ENCODE data around the gene VGLL4.

Gene VGLL4

GRCh38 chr3:11563159-11563864 lies 80.4 kb downstream of the VGLL4 start:
- no peak for DNase-seq

- DNase-seq = no peak
These were observed 81.3 kb downstream of the VGLL4 start for GRCh38 chr3:11562277-11562881.

GRCh38 chr3:11560746-11561145 lies 83.0 kb downstream of the VGLL4 start:
- no peak for DNase-seq

DNA sequence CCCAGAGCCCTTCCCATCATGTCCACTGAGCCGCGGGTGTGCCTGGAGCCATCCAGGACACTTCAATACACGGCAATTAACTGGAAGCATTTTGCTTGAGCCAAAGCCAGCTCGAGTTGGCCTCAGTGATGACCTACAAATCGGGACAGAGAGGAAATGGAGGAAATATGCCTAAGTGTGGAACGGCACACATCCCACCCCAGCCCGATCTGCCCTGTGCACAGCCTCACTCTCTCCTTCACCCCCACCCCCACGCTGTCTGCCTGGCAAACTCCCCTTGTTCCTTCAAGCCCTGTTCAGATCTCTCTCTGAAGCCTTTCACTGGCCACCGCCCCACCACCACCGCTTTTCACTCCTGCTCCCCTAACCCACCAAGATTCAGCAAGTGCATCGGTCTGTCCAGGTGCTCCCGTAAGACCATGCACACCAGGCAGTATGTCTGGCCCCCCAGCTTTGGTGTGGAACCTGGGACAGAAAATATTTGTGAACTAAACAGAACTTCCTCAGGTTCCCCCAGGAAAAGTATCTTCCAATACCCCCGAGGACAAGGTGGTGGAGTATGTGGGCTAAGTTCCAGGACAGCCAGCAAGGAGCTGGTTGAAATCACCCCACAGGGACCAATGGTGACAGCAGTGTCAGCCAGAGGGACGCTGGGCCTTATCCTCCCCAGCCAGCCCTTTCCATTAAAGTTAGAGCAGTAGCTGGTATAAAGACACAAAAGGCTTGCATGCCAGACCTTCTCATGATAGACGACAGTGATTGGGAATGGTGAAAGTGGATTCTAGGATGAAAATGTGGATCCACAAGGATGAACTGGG lies 83.7 kb downstream of the VGLL4 start:
- no peak for DNase-seq

DNA sequence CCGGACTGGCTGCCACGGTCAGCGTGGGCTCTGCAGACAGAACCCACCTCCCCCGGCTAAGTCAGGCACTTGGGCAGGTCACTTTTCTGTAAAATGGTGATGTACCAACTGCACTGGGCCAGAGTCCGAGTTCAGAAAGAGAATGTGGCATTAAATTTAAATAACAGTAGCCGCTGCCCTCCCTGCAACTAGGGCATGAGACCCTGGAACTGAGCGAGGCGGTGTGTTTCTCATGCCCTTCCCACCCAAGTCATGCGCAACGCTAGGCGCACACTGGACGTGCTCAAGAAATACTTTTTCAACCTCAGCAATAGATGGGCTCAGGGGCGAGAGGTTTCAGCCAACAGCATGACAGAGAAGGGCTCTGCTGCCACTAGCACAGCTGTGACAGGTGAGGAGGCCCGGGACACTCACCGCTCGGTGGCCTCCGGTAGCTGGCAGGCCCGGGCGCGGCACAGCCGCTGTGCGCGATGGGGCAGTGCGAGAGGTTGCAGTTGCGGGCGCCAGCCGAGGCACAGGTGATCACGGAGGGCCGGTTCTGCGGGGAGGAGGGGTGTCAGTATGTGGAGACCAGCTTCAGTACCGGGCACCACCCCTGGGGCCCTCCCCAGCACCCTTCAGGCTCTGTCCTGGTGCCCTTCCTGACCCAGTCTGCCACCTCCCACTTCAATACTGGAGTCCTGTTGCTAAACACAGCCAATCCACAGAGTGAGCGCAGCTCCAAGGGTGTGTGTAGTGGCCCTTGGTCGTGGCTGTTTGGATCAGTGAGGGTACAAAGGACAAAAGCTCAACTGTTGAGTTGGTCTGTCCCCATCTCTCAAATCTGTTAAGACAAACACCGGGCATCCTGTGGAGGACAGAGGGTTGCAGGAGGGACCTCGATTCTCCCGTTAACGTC lies 84.5 kb downstream of the VGLL4 start:
- no peak for DNase-seq

DNA sequence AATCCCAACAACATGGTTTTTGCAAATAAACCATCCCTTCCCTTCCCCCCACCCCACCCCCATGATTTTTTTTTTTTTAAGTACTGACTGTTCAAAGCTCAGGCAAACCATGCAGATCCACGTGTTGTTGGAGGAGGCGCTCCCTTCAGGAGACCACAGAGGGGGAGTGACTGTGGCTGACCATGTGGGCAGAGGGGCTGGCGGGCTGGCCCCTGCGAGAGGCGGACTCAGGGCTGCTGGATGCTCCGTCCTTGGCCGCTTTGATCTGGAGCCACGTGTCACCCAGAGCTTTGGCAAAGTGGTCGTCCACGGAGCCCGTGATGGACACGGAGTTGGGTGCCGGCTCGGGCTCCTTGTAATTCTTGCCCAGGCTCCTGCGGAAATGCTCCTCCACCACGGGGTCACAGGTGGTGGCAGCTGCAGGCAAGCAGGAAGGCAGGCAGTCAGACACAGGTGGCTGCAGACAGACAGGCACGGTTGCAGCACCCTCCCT lies 85.3 kb downstream of the VGLL4 start:
- DNase-seq = no peak

GRCh38 chr3:11558002-11558401 lies 85.7 kb downstream of the VGLL4 start:
- DNase-seq = no peak

DNA sequence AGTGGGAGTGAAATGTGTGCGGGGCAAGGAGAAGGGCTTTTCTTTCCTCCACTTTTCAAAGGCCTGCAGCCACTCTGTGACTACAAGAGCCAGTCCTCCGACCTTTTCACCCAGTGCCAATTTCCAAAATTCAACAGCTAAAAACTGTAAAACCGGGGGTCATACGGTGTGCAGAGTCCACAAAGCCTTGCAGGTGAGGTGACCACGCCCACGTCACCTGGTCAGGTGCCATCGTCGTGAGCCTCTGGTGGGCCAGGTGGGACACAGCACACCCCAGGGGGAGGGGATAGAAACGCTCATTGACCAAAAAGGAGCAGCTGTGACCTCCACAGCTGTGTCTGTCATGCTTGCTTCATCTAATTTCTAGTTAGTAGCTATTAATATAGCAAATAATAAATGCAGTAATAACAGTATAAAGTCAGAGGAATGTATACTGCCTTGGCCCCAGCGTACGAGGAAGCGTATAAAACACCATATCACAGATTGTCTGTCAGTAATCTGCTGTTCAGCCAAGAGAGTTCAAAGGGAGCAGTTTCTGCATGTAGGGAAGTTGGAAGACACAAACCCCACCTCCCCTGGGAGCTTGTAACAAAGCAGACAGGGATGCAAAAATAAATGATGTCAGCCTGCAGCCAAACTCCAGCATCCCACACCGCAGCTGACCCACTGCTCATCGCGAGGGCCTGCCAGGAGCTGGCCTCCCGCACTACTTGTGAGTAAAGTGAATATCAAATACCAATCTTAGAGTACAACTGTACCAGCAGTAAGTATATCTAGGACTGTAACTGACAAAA lies 86.7 kb downstream of the VGLL4 start:
- DNase-seq = no peak

DNA sequence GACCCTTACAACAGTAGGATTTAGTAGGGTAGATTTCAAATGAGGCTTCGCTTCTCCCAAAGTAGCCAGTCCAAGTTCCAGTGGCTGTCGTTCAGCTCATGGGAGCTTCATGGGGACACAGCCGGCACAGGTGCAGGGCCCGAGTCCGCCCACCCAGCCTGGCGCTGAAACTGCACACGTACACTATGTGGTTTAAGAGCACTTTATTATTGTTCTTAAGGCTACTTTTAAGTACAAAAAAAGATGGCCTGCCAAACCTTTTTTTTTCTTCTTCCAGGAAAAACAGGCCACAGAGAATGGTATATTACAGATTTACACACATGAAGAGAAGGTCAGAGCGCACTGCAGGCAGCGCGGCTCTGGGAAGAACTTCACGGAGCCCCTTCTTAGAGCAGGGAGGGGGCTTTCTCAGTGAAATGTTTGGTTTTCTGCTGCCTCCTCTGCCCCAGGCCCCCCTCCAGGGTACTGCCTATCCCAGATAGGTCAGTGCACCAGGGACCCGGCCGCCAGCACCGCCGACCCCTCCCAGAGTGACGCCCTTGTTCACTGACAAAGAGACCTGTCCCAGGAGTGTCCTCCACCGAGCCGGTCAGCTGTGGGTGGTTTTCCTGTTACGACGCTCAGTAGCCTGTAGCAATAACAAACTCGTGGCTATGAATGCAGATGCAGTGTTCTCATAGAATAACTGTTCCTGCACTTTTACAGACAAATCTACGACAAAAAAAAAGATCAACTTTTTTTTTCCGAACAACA lies 87.7 kb downstream of the VGLL4 start:
- DNase-seq = no peak

DNA sequence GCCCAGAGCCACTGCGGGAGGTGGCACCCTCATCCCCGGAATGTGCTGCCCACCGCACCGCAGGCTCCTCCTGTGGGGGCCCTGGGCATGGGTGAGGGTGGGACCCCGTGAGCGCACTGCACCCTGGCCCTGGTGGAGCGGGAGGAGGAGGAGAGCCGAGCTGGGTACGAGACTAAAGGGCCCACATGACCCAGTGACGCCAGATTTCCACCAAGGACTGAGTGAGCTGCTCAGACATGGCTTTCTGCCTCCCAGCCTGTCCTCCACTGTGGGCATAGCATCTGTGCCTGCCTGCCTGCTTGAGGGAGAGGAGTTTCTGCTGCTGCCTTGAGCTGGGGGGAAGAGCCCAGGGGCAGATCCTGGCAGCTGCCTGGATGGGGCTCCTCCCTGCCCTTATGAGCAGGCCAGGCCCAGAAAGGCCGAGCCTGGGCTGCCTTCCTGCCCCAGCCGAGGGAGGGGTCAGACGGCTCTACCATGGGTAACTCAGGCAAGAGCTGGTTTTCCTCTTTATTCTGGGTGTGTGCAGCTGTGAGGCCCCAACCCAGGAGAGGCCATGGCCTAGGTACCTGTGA lies 88.4 kb downstream of the VGLL4 start:
- no peak for DNase-seq

GRCh38 chr3:11554666-11555065 lies 89.0 kb downstream of the VGLL4 start:
- no peak for DNase-seq

DNA sequence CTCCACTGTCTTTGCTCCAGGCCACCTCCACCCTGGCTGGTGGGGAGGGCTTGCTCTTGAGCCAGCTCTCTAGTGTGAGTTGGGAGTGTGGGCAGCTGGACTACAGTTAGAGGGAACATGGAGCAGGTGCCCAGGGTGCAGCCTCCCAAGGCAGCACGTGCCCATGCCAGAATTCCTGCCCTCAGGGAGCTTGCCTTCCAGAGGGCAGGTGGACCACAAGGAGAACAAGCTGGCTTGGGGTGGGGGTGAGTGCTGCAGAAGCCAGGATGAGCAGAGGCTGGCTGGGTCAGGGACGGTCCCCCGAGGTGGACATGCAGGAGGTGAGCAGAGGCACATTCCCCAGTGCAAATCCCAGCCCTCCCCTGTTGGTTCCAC lies 89.5 kb downstream of the VGLL4 start:
- no peak for DNase-seq

GRCh38 chr3:11553436-11554235 lies 90.1 kb downstream of the VGLL4 start:
- no peak for DNase-seq

GRCh38 chr3:11552289-11553264 lies 91.1 kb downstream of the VGLL4 start:
- DNase-seq = no peak

GRCh38 chr3:11551036-11551435 lies 92.7 kb downstream of the VGLL4 start:
- DNase-seq = no peak

- no peak for DNase-seq
These were observed 94.1 kb downstream of the VGLL4 start for GRCh38 chr3:11549580-11550140.

DNA sequence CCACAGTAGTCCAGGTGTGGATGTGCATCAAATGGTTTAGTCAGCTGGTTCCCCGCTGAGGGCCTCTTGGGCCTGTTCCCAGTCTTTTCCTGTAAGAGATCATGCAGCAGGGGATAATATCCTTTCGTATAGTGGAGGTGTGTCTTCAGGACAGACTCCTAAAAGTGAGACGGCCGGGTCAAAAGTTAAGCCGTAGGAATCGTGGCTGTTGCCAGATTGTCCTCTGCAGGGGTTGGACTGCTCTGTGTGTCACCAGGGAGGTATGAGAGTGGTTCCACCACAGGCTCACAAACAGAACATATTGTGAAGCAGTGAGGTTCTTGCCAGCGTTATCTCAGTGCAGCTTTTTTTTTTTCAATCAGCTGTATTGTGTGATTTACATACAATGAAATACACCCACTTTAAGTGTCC lies 95.0 kb downstream of the VGLL4 start:
- no peak for DNase-seq

- no peak for DNase-seq
These were observed 96.2 kb downstream of the VGLL4 start for GRCh38 chr3:11547498-11547897.

All from inflammatory macrophage (primary cell).